Stimulated activated CD8-positive, alpha-beta memory T cell treated with anti-CD3 and anti-CD28 coated beads, Interleukin-12 subunit alpha, Interleukin-12 subunit beta, amount 100 ng/mL, for 24 hours (primary cell): Measurements from ENCODE around the gene LSMEM2.
"Not testable (repeated sequence)": the region's sequence is repeated elsewhere in the genome, so short reads cannot be mapped to it uniquely, and the experiment has no call there.

Source experiments
- DNase-seq: peaks from one replicate; pipeline ENCODE4 v3.0.0-alpha.2; 2020; ENCODE audit errors: extremely low read depth

Gene LSMEM2

GRCh38 chr3:50298836-50299637 is 20.1 kb downstream of the LSMEM2 start, which contains the start of the genes HYAL3 and NAA80:
TSS of gene HYAL3 (minus strand) at chr3:50299405. CDS start at chr3:50295602, 3,803 bp downstream.
TSS of gene NAA80 (minus strand) at chr3:50299405. CDS start at chr3:50297463, 1,942 bp downstream.
- DNase-seq = peak; percentile 95

- no peak for DNase-seq
Measured at GRCh38 chr3:50299638-50299928, 20.7 kb downstream of the LSMEM2 start.

GRCh38 chr3:50299929-50300680 is 21.2 kb downstream of the LSMEM2 start:
- DNase-seq = no peak

GRCh38 chr3:50300681-50301254 is 21.9 kb downstream of the LSMEM2 start:
- DNase-seq = no peak

GRCh38 chr3:50302095-50303012 is 23.5 kb downstream of the LSMEM2 start:
- DNase-seq = no peak

- DNase-seq = no peak
Measured at GRCh38 chr3:50303013-50303815, 24.3 kb downstream of the LSMEM2 start, which contains the start of gene HYAL1. TSS of gene HYAL1 (minus strand) at chr3:50303574. CDS start at chr3:50302956, 618 bp downstream.

- no peak for DNase-seq
Measured at GRCh38 chr3:50304601-50305000, 25.7 kb downstream of the LSMEM2 start.

- DNase-seq = not testable (repeated sequence)
Measured at GRCh38 chr3:50312041-50312440, 33.2 kb downstream of the LSMEM2 start.

- no peak for DNase-seq
Measured at GRCh38 chr3:50314342-50314741, 35.5 kb downstream of the LSMEM2 start.

- DNase-seq = no peak
Measured at GRCh38 chr3:50314816-50315215, 35.9 kb downstream of the LSMEM2 start.

GRCh38 chr3:50316657-50317242 is 37.9 kb downstream of the LSMEM2 start:
- DNase-seq = no peak

GRCh38 chr3:50317300-50317699 is 38.4 kb downstream of the LSMEM2 start:
- no peak for DNase-seq

- no peak for DNase-seq
Measured at GRCh38 chr3:50318163-50318562, 39.3 kb downstream of the LSMEM2 start.

GRCh38 chr3:50318615-50319014 is 39.7 kb downstream of the LSMEM2 start:
- DNase-seq = no peak

GRCh38 chr3:50319181-50319893 is 40.5 kb downstream of the LSMEM2 start:
- DNase-seq = no peak

GRCh38 chr3:50319894-50320625 is 41.2 kb downstream of the LSMEM2 start:
- no peak for DNase-seq

- DNase-seq = no peak
Measured at GRCh38 chr3:50320853-50321335, 42.0 kb downstream of the LSMEM2 start.

GRCh38 chr3:50321336-50322114 is 42.6 kb downstream of the LSMEM2 start:
- DNase-seq = peak; percentile 66
